Measurements from ENCODE around the gene CEP104. TPM values are rescaled to one million over a fixed set of nuclear protein-coding genes. Genes with fewer than 3 reads are reported as not detected.
A peak's percentile ranks its signal among the peaks of the same experiment; 100 is the strongest.

The CEP104 gene
- total RNA-seq, 1 donor from 2014 or later = 32.0 TPM

DNA sequence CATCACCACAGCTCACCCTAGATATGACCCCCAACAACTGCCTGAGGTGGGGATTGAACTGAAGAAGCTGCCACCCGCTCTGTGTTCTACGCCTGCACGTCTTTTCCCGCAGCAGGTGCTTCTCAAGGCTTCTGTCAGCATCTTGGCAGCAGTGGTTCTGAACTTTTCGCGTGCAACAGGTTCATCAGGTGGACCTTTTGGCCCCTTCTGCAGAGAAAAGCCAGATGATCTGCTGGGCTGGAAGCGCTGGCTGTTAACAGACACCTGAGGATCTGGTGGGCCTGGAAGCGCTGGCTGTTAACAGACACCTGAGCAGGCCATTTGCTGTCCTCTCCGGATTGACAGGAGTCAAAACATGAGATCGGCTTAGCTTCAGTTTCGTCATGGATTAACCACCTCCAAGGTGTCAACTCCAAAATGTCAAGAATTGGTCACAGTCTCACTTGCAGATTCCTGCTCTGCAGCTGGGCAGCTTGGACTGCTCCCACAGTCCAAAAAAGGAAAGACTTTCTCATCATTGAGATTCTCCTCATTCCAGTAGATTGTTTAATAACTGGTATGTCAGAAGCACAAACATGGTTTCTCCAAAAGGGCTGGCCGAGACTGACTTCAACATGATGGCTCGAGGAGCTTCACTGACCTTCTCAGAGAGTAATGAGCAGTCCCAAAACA is 38.4 kb upstream of the CEP104 start:
- DNase-seq (ENCODE audit: low spot score) = peak; percentile 68
- intact Hi-C loops (cut with DNase I) = no loop called here

DNA sequence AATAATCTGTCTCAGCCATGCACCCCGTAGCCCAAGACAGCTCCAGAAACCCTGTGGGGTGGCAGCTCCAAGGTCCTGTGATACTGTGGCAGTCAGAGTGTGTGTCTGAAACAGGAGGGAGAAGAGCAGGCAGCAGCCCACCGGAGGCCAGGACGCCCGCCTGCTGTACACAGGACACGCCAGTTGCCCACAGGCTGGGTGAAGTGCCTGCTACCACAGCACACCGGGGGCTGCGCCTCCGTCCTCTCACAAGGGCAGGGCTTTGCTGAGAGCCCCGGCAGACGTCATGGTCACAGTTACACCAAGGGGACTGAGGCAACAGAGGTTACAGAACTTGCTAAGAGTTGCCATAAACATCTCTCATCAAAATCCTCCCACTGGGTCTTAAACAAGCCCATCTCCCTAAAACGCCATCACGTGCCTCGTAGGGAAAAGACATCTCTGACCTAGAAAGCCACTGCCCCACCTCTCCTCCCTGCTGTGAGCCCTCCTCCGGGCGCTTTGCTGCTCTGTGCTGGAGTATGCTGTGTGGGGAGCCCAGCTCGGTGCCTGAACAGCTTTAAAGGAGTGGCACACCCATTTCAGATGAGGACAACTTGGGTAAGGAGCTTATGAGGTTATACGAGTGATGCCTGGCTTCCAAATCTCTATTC is 37.7 kb upstream of the CEP104 start:
- intact Hi-C loops (cut with DNase I) = no loop called here

DNA sequence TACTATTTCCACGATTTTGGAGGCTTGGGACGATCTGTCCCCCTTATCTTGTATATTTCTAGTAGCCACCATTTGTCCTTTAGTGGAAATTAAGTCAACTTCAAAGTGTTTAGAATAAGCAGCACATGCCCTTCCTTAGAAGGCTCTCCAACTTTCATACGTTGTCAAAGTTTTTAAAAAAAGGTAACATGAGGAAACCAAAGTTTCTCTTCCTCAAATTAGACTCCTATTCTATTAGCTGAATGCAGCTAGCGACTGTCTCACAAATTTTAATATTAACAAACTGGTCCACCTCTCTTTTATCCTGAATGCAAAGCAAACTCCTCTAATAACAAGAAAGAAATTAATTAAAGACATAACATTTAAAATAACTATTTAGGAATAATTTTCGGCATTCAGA is 36.2 kb upstream of the CEP104 start:
- DNase-seq (ENCODE audit: low spot score) = no peak
- intact Hi-C loops (cut with DNase I) = no loop called here

More for the DNA sequence above, 37.7 kb upstream of the CEP104 start:
- DNase-seq (ENCODE audit: low spot score) = peak; percentile 51

DNA sequence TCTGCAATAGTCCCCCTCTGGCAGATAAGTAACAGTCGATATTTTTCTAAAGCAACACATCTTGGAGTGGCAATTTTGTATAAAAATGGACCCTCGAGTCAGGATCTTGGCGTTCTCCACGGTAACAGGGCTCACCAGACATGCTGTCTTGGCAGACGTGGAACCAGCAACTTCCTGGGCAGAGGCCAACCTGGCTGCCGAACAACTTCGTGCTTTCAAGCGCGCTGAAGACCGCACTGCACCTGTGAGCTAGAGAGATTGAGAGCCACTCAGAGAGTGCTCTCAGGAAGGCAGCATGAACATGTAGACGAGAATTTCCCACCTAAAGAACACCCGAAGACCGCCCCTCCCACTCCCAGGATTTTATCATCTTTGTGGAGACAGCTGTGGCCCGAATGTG is 35.7 kb upstream of the CEP104 start:
- DNase-seq (ENCODE audit: low spot score) = peak; percentile 70
- intact Hi-C loops (cut with DNase I) = no loop called here

DNA sequence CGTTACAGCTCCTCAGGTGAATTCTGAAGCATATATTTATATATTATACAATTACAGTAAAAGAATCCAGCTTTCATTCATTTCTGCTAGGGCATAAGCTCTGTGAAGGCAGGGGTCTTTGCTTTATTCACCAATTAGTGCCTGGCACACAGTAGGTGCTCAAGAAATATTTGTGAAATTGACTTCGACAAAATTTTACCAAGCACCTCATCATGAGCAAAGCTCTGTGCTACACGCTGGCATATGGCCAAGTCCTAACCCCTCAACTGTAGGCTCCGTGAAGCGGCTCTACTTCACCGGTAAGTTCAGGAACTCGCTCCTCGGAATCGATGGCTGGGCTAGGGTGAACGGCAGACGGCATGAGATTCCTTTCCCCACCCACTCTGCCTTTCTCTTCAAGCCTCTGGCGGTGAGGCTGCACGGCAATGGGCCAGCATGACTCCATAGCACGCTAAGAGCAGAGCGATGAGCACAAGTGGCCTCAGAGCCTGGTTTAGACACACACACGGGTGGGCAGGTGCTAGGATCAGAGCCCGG is 34.4 kb upstream of the CEP104 start:
- DNase-seq (ENCODE audit: low spot score) = no peak
- intact Hi-C loops (cut with DNase I) = no loop called here

DNA sequence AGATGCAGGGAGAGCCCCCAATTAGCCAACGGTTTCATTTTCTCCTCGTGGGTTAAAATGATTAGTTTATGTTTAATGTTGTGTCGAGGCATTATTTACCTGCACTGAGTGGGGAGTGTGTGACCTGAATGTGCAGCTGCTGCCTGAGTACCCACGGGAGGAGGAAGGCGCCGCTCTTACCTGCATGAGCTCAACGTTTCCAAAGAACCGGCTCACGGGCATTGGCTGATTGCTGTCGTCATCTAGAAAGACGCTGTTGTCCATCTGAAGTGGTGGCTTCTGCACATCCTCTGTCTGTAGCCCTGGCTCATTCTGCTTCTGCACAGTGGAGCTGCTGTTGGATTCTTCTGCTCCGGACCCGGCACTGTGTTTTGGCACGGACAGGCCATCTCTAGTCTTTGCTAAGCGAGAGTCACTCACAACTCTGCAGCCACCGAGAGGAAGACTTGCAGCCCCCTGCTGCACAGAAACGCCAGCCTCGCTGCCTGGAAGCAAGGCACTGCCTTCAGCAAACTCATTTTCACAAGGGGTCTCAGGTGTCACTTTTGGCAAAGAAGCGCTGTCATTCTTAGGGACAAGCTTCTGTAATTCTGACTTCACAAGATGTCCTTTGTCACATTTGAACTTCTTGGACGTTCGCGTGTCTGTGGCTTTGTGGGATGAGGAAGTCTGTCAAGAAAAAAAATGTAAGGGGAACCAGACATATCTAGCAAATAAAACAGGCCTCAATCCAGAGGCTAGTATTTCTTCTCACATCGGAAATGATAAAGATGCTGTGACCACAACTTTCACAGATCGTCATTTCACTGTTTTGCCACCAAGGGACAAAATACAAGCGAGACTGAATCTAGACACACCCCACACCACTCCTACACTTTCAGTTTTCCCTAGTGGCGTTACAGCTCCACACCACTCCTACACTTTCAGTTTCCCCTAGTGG is 33.6 kb upstream of the CEP104 start:
- intact Hi-C loops (cut with DNase I) = no loop called here
- no peak for DNase-seq (ENCODE audit: low spot score)

DNA sequence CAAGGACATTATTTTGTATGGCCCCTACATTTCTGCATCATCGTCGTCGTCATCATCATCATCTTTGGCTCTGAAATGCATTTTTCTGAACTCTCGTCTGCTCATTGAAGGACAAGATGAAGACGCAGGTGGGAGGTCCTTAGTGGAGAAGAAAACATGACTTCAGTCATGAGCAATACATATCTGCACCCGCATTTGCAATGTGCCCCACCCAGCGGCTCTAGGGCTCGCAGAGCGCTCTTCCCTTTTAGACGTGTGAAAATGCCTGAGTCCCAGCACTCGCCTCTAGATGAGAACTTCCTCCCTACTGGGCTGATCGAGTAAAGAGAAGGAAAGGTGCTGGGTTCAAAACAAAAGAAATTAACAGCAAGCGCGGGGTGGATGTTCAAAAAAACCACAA is 32.9 kb upstream of the CEP104 start:
- DNase-seq (ENCODE audit: low spot score) = no peak
- intact Hi-C loops (cut with DNase I) = no loop called here

DNA sequence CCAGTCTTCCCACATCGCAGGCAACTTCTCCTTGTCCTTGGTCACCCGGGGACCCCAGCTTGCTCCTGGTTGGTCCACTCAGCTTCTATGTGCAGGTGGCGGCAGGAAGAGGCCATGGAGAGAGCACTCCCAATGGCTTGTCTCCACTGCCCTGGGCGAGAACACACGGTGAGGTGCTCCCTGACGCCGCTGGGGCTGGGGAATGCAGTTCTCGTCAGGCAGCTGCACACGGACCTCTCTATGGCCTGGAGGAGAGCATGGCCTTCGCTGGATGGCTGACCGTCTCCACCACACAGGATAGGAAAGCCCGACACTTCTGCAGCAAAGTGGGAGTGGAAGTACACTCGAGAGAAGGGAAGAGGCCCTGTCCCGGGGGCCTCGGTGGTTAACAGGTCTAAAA is 31.3 kb upstream of the CEP104 start:
- peak; percentile 68 for DNase-seq (ENCODE audit: low spot score)
- intact Hi-C loops (cut with DNase I) = no loop called here

DNA sequence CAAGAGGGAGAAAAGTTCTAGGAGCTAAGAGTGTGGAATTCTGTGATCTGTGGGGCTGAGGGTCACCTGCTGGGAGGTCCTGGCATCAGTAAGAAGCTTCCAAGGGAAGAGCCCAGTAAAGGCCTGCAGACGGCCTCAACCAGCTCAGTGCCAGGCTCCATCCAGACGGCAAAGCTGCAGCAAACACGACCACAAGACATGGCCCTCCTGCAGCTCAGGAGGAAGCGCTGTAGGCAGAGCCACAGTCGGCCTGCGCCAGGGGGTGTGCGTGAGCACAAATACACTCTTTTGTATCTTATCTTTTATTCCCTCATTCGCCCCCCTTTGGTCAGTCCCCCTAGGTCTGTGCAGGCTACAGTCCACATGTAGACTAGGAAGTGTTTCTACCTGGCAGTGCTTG is 29.7 kb upstream of the CEP104 start:
- peak; percentile 56 for DNase-seq (ENCODE audit: low spot score)
- intact Hi-C loops (cut with DNase I) = no loop called here

DNA sequence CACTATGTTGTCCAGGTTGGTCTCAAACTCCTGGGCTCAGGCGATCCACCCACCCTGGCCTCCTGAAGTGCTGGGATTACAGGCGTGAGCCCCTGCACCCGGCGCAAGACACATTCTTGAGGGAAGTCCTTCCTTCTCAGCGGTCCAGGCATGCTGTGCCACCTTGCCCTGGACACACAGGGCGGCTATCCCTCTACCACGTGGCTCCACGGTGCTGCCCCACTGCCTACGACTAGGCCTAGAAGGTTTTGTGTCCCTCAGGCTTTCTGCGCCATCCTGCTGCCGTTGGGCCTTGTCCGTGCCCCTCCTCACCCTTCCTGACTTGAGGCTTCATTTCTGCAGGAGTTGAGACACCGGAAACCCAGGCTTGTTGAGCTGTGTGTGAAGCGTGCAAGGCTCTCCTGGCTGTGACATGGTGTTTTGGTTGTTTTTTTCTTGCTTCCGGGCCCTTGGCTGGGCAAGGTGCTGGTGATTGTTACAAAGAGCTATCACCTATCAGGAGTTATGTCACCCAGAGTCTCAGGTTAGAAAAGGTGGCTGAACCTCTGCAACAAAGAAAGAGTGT is 29.2 kb upstream of the CEP104 start:
- intact Hi-C loops (cut with DNase I) = no loop called here
- no peak for DNase-seq (ENCODE audit: low spot score)

DNA sequence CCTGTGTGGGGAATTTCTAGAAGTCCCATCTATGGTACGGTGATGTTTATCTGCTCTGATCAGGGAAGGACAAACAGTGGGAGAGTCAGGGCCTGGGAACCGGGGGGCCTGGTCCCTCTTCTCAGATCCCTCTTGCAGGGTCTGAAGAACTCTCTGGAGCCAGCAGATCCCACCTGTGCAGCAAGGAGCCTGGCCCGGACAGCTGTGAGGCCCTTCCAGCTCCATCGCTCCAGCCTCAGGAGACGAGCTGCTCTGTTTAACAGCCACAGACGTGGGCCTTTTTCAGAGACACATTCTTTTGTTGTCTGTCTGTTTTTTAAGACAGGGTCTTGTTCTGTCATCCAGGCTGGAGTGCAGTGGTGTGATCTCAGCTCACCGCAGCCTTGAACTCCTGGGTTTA is 28.6 kb upstream of the CEP104 start:
- no peak for DNase-seq (ENCODE audit: low spot score)
- intact Hi-C loops (cut with DNase I) = no loop called here

DNA sequence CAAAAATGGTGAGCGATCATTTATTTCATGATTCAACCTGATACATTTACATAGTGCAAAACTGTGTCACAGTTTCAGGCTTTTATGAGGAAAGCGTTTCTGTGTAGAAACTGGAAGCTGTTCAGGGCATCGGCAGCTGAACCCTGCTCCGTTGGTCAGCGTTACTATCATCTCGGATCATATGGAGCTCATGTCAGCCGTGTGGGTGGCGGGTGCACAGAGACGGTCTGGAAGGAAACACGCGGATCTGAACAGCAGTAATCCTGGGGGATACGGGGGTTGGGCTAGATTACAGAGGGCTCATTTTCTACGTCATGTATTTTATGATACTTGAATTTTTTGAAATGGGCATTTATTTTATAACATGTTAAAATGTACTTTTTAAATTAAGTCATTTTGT is 28.0 kb upstream of the CEP104 start:
- DNase-seq (ENCODE audit: low spot score) = no peak
- intact Hi-C loops (cut with DNase I) = no loop called here

DNA sequence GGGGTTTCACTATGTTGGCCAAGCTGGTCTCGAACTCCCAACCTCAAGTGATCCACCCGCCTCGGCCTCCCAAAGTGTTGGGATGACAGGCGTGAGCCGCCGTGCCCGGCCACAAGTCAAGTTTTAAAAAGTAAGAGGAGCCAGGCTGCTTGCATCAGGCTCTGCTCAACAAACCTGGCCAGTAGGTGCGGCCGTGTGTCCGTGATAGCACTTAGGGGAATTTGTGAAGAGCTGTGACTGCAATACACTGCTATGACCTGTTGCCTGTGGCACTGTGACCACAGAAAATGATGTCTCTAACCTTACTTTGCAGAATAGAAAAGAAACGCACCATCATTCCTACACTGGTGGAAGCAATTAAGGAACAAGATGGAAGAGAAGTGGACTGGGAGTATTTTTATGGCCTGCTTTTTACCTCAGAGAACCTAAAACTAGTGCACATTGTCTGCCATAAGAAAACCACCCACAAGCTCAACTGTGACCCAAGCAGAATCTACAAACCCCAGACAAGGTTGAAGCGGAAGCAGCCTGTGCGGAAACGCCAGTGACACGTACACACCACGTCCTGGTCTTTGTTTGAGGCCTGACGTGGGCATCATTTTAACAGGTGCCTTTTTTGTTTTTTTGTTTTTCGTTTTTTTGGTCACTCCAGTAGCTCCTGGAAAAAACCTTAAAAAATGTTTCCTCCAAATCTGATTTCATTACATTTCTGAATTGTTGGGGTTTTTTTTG is 26.3 kb upstream of the CEP104 start:
- DNase-seq (ENCODE audit: low spot score) = peak; percentile 35
- intact Hi-C loops (cut with DNase I) = no loop called here

DNA sequence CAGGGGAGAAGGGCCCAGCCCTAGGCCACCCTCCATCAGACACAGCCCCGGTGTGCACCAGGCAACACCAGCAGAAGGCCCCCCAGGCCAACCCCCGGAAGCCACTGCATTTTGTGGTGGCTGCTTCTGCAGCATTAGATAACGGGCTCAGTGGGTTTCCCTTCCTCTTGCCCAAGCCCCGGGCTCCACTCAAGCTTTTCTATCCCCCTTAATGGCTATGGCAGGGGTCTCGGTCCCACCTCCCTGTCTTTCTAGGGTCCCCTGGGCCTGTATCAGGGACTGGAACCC is 24.1 kb upstream of the CEP104 start:
- intact Hi-C loops (cut with DNase I) = no loop called here

DNA sequence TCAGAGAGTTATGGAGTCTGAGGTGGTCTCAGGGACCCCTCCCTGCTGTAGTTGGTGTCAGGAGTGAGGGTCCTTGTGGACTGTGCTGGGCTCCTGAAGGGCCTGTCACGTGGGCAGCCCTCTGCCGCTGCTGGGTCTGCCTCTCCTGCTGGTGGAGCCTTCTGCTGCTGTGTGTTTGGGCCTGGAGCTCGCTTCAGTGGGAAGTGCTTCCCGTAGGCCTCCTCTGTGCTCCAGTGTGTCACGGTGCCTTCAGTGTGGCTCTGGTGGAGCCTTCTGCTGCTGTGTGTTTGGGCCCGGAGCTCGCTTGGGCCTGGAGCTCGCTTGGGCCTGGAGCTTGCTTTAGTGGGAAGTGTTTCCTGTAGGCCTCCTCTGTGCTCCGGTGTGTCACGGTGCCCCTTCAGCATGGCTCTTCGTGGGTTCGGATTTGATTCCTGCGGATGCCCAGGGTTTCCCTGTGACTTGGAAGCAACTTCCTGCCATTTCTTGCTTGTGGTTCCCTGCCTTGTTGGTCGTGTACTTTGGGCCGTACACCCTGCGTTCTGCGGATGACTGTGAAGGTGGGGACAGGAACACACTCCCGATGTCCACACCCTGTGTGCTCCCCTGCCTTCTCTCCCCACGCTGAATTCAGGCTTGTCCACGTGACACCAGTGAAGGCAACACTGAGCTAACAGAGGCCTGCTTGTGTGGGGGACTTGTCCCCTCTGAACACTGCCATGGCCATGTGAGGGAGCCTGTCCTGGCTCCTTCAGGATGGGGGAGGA is 23.6 kb upstream of the CEP104 start:
- intact Hi-C loops (cut with DNase I) = no loop called here
- DNase-seq (ENCODE audit: low spot score) = peak; percentile 64

More for the DNA sequence above, 24.1 kb upstream of the CEP104 start:
- peak; percentile 62 for DNase-seq (ENCODE audit: low spot score)

DNA sequence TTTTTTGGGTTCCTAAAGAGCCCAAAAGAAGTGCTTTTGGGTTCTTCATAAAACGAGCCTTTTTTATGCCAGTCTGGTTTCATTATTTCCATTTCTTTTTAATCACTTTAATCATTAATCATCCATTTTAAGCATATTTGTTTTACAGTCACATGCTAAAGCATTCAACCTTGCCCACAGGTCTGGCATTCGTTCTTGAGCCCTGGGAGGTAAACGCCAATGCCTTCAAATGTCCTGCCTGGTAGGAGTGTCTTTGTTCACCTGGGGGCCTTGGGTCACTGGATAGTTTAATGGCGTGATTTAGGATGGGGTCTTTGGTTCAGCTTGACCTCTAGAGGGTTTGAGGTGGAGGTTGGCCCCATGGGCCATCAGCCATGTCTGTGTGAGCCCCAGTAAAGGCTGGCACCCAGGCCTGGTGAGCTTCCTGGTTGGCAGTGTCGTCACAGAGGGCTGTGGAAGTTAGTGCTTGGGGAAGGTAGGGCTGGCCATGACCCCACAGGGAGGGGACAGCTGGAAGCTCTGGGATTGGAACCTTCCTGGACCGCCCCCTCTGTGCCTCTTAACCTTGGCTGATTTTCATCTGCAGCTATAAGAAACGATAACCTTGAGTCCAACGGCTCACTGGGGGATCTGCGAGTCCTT is 22.9 kb upstream of the CEP104 start:
- DNase-seq (ENCODE audit: low spot score) = peak; percentile 62
- intact Hi-C loops (cut with DNase I) = no loop called here

DNA sequence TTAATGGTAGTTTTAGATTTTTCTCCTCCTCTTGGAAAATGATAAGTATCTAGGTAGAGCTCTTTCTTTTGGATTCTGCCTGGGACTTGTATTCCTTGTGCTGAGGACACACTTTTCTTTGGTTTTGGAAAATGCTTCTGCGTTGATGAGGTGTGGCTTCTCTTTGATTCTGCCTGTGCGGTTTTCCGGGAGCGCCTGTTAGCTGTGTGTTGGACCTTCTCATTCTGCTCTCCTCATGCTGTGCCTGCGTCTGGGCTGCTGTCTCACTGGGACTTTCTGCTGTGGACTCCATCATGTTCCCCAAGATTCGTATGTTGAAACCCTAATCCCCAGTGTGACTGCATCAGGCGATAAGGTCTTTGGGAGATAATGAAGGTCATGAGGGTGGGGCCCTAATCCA is 22.1 kb upstream of the CEP104 start:
- intact Hi-C loops (cut with DNase I) = no loop called here
- peak; percentile 51 for DNase-seq (ENCODE audit: low spot score)

DNA sequence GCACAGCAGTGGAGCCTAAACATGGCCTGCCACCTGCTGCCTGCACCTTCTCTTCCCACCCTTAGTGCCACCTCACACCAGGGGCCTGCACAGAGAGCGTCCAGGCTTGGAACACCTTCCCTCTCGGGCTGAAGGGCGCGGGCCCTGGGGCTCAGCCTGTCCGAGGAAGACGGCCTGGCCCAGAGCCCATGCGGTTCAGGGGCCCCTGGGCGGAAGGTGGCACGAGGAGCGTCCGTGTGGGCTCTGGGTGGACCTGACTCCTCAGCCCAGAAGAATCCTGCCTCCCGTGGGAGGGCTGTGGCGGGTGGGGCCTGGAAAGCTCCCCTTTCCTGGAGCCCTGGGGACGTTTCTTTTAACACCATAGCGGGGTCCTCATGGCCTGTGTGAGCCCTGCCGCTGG is 19.7 kb upstream of the CEP104 start:
- no peak for DNase-seq (ENCODE audit: low spot score)
- intact Hi-C loops (cut with DNase I) = no loop called here
